HG03066 (cell line): ENCODE results near the gene GOLT1B.

ENCODE experiments used
- ATAC-seq: cut with Tn5 transposase; IDR thresholded peaks from one replicate; pipeline ENCODE4 v1.9.1; 2021; ENCODE audit warnings: low read depth; ENCODE audit not compliant: unreplicated experiment

Gene GOLT1B

GRCh38 chr12:21559855-21560569 lies 58.4 kb downstream of the GOLT1B start:
- ATAC-seq = no peak

- no peak for ATAC-seq
These were observed 59.6 kb downstream of the GOLT1B start for GRCh38 chr12:21561158-21561557.

- ATAC-seq = no peak
These were observed 61.3 kb downstream of the GOLT1B start for GRCh38 chr12:21562859-21563258.

- ATAC-seq = no peak
These were observed 64.8 kb downstream of the GOLT1B start for GRCh38 chr12:21566223-21566906.

GRCh38 chr12:21566907-21567394 lies 65.4 kb downstream of the GOLT1B start:
- no peak for ATAC-seq
